ENCODE measurements around the gene RASL12.

- TF ChIP-seq CTCF (IDR thresholded peaks at IDR 0.05) (no peak), POLR2A (IDR thresholded peaks at IDR 0.05) (no peak)
Measured at GRCh38 chr15:65071381-65071811, 3.6 kb upstream of the RASL12 start.
